Measurements from ENCODE around the gene DUSP23. TPM values are rescaled to one million over a fixed set of nuclear protein-coding genes. Genes with fewer than 3 reads are reported as not detected.

Gene DUSP23
- total RNA-seq, 1 experiment from 2014 or later = 35.8 TPM

- Histone ChIP-seq H3K4me3 (replicated peaks in 1 of 2; ENCODE audit: low read depth in 1 of 2, low read length in 2 of 2) (no peak overlapping the region), H4K20me1 (ENCODE audit: insufficient read depth) (no peaks in the 10 kb centered on the region), H3K9me2 (ENCODE audit: insufficient read depth) (no peaks in the 10 kb centered on the region), H2AFZ (ENCODE audit: low read depth, low read length, poor library complexity, severe bottlenecking) (no peak overlapping the region), H3K27ac (ENCODE audit: low read depth, low read length) (no peak overlapping the region), H3K4me1 (ENCODE audit: control insufficient read depth in 1 of 2, insufficient read depth in 2 of 2, low read length in 2 of 2) (no peaks in the 10 kb centered on the region), H3K9me3 (ENCODE audit: control insufficient read depth in 1 of 2, insufficient read depth in 1 of 2, low read depth in 1 of 2, low read length in 2 of 2) (no peaks in the 10 kb centered on the region), H3K79me2 (ENCODE audit: insufficient read depth, low read length) (no peaks in the 10 kb centered on the region), H3K27me3 (ENCODE audit: insufficient read depth, low read length) (peaks cover 13% of the 10 kb centered on the region; the same call in 1 of the 2 replicates), H3K9ac (ENCODE audit: low read length) (no peak overlapping the region), H3K4me2 (ENCODE audit: low read length) (no peak overlapping the region), H3K36me3 (ENCODE audit: control insufficient read depth in 1 of 2, insufficient read depth in 2 of 2, low read length in 2 of 2) (no peaks in the 10 kb centered on the region)
- ChIA-PET POLR2A (no interaction called here), CTCF (interaction anchor here (1.3 kb wide), 1 partner anchor 17 kb away, joined by 6 read pairs; no protein-coding TSS in a partner anchor), RAD21 (ENCODE audit: low non-redundant PET in 1 of 2, low total read pairs in 2 of 2, uncharacterized antibody in 2 of 2, unreplicated experiment in 2 of 2) (no interaction called here)
- no TSS peak for BruUV-seq (replicated peaks)
- DNase-seq (ENCODE audit: low read depth, low spot score) (no peak), ATAC-seq (no peak)
- TF ChIP-seq POLR2AphosphoS5 (IDR thresholded peaks at IDR 0.05; ENCODE audit: low read depth, low read length) = no peak
- TF ChIP-seq TCF7L2 (IDR thresholded peaks at IDR 0.05; ENCODE audit: borderline replicate concordance, extremely low read depth, insufficient read depth, insufficient read length) = no peak
- TF ChIP-seq SIN3A (IDR thresholded peaks at IDR 0.05; ENCODE audit: low read depth) = no peak
- TF ChIP-seq ATF3 (IDR thresholded peaks at IDR 0.05) = no peak
- TF ChIP-seq SP1 (IDR thresholded peaks at IDR 0.05; ENCODE audit: low read depth) = no peak
- intact Hi-C loops (cut with micrococcal nuclease) = no loop called here
These were observed 35.2 kb downstream of the DUSP23 start for GRCh38 chr1:159815926-159816325.

- TF ChIP-seq MAX (IDR thresholded peaks at IDR 0.05) (no peak), EZH2 (IDR thresholded peaks at IDR 0.05) (no peak), EGR1 (IDR thresholded peaks at IDR 0.05; ENCODE audit: low read depth) (no peak), EZH2phosphoT487 (IDR thresholded peaks at IDR 0.05; ENCODE audit: borderline replicate concordance) (no peak), ELF1 (IDR thresholded peaks at IDR 0.05; ENCODE audit: borderline replicate concordance, low read depth) (no peak), SRF (IDR thresholded peaks at IDR 0.05; ENCODE audit: low read depth) (no peak), ZBTB33 (IDR thresholded peaks at IDR 0.05; ENCODE audit: extremely low read depth, insufficient replicate concordance, low read length) (no peak), RAD21 (IDR thresholded peaks at IDR 0.05; ENCODE audit: low read depth) (no peak), REST (IDR thresholded peaks at IDR 0.05; ENCODE audit: low read depth) (no peak)
- no peaks in the 10 kb centered on the region for H3K79me2 ChIP-seq (ENCODE audit: insufficient read depth, low read length)
- no peaks in the 10 kb centered on the region for H3K9me3 ChIP-seq (ENCODE audit: control insufficient read depth in 1 of 2, insufficient read depth in 1 of 2, low read depth in 1 of 2, low read length in 2 of 2)
- no peak for DNase-seq (ENCODE audit: low read depth, low spot score)
- intact Hi-C loops (cut with micrococcal nuclease) = no loop called here
- BruUV-seq (replicated peaks) = no TSS peak
- H3K4me2 ChIP-seq (ENCODE audit: low read length) = no peak overlapping the region
- H3K27me3 ChIP-seq (ENCODE audit: insufficient read depth, low read length) = peaks cover 9% of the 10 kb centered on the region; the same call in 1 of the 2 replicates
- no peaks in the 10 kb centered on the region for H3K36me3 ChIP-seq (ENCODE audit: control insufficient read depth in 1 of 2, insufficient read depth in 2 of 2, low read length in 2 of 2)
- CTCF ChIA-PET = interaction anchor here (0.8 to 1.3 kb wide), 3 partner anchors 12 to 191 kb away, joined by 3 to 6 read pairs (median 5); no protein-coding TSS in a partner anchor
- no peaks in the 10 kb centered on the region for H3K9me2 ChIP-seq (ENCODE audit: insufficient read depth)
- no peak overlapping the region for H2AFZ ChIP-seq (ENCODE audit: low read depth, low read length, poor library complexity, severe bottlenecking)
- no peak overlapping the region for H3K4me3 ChIP-seq (replicated peaks in 1 of 2; ENCODE audit: low read depth in 1 of 2, low read length in 2 of 2)
- H4K20me1 ChIP-seq (ENCODE audit: insufficient read depth) = no peaks in the 10 kb centered on the region
- no peak for ATAC-seq
- RAD21 ChIA-PET (ENCODE audit: low non-redundant PET in 1 of 2, low total read pairs in 2 of 2, uncharacterized antibody in 2 of 2, unreplicated experiment in 2 of 2) = no interaction called here
- POLR2A ChIA-PET = no interaction called here
- no peak overlapping the region for H3K9ac ChIP-seq (ENCODE audit: low read length)
- H3K4me1 ChIP-seq (ENCODE audit: control insufficient read depth in 1 of 2, insufficient read depth in 2 of 2, low read length in 2 of 2) = no peaks in the 10 kb centered on the region
- no peak overlapping the region for H3K27ac ChIP-seq (ENCODE audit: low read depth, low read length)
These were observed 36.7 kb downstream of the DUSP23 start for GRCh38 chr1:159817276-159818041.
